BLaER1 treated with 17β-estradiol and CSF1 and Interleukin-3, amounts not matched to agents 10 nM and 100 nM (cell line): ENCODE results near the gene SCT.

Experiments used
- H3K27ac ChIP-seq, 11 experiments: shearing (Covaris generic); formaldehyde crosslinking; 2 replicates each; pipeline ENCODE4 v1.8.1; 2022
- H3K27me3 ChIP-seq, 11 experiments: shearing (Covaris generic); formaldehyde crosslinking; 2 replicates each; pipeline ENCODE4 v1.8.1; 2022
- H3K36me3 ChIP-seq, 11 experiments: shearing (Covaris generic); formaldehyde crosslinking; 2 replicates each; pipeline ENCODE4 v1.8.1; 2022
- H3K4me1 ChIP-seq, 10 experiments: shearing (Covaris generic); formaldehyde crosslinking; 2 replicates each; pipeline ENCODE4 v1.8.1; 2022
- H3K4me2 ChIP-seq, 11 experiments: shearing (Covaris generic); formaldehyde crosslinking; 2 replicates each; pipeline ENCODE4 v1.8.1; 2022
- H3K4me3 ChIP-seq, 10 experiments: shearing (Covaris generic); formaldehyde crosslinking; 2 replicates each; pipeline ENCODE4 v1.8.1; 2022
- H3K9ac ChIP-seq, 11 experiments: shearing (Covaris generic); formaldehyde crosslinking; 2 replicates each; pipeline ENCODE4 v1.8.1; 2022
- H3K9me3 ChIP-seq, 11 experiments: shearing (Covaris generic); formaldehyde crosslinking; replicated peaks in 1 of 11; 2 replicates each; pipeline ENCODE4 v1.8.1; 2022
- H4K20me1 ChIP-seq, 11 experiments: shearing (Covaris generic); formaldehyde crosslinking; 2 replicates each; pipeline ENCODE4 v1.8.1; 2022
- Cebpa-rat ChIP-seq, 11 experiments: shearing (Covaris generic); IDR thresholded peaks; 2 replicates each; pipeline ENCODE4 v1.8.1; 2022

SCT gene

GRCh38 chr11:621838-622237 is 5.1 kb downstream of the SCT start:
- TF ChIP-seq Cebpa-rat (IDR thresholded peaks at IDR 0.05): no peak
- peaks cover 16 to 29% (median 17%) of the 10 kb centered on the region in 10 experiments for H3K4me1 ChIP-seq
- H3K9me3 ChIP-seq: no peaks in the 10 kb centered on the region
- peaks cover 0 to 22% (median 10%) of the 10 kb centered on the region in 11 experiments; a peak in 10 of 22 replicates for H3K36me3 ChIP-seq
- no peak overlapping the region for H3K4me2 ChIP-seq
- peaks cover 21 to 29% (median 27%) of the 10 kb centered on the region in 11 experiments for H3K27me3 ChIP-seq
- H3K27ac ChIP-seq: no peak overlapping the region
- no peak overlapping the region for H3K9ac ChIP-seq
- no peak overlapping the region for H3K4me3 ChIP-seq
- peaks cover 12 to 73% (median 20%) of the 10 kb centered on the region in 11 experiments; a peak in 16 of 22 replicates for H4K20me1 ChIP-seq

- Histone ChIP-seq H3K9me3 (no peaks in the 10 kb centered on the region), H3K27me3 (peaks cover 14 to 23% (median 21%) of the 10 kb centered on the region in 11 experiments), H3K36me3 (peaks cover 0 to 22% (median 10%) of the 10 kb centered on the region in 11 experiments; a peak in 10 of 22 replicates), H3K27ac (no peak overlapping the region), H4K20me1 (peaks cover 12 to 74% (median 20%) of the 10 kb centered on the region in 11 experiments; a peak in 16 of 22 replicates), H3K4me2 (peak overlapping the region in 2 of 11 experiments; percentile 48 to 57; a peak in 4 of 22 replicates), H3K4me3 (no peak overlapping the region), H3K9ac (no peak overlapping the region), H3K4me1 (peaks cover 22 to 36% (median 23%) of the 10 kb centered on the region in 10 experiments)
- TF ChIP-seq Cebpa-rat (IDR thresholded peaks at IDR 0.05): no peak
Observed at GRCh38 chr11:620935-621814, 5.8 kb downstream of the SCT start.

GRCh38 chr11:620201-620600 is 6.8 kb downstream of the SCT start:
- H3K9me3 ChIP-seq: no peaks in the 10 kb centered on the region
- H4K20me1 ChIP-seq: peaks cover 7 to 68% (median 17%) of the 10 kb centered on the region in 11 experiments; a peak in 20 of 22 replicates
- H3K4me1 ChIP-seq: peaks cover 17 to 34% (median 22%) of the 10 kb centered on the region in 10 experiments
- H3K4me3 ChIP-seq: no peak overlapping the region
- H3K36me3 ChIP-seq: peaks cover 0 to 22% (median 10%) of the 10 kb centered on the region in 11 experiments; a peak in 11 of 22 replicates
- no peak for TF ChIP-seq Cebpa-rat (IDR thresholded peaks at IDR 0.05)
- no peak overlapping the region for H3K9ac ChIP-seq
- H3K27me3 ChIP-seq: peaks cover 5 to 14% (median 11%) of the 10 kb centered on the region in 11 experiments
- no peak overlapping the region for H3K27ac ChIP-seq
- peak overlapping the region in 4 of 11 experiments; percentile 18 to 57 (median 40); a peak in 5 of 22 replicates for H3K4me2 ChIP-seq

GRCh38 chr11:619628-620050 is 7.3 kb downstream of the SCT start:
- TF ChIP-seq Cebpa-rat (IDR thresholded peaks at IDR 0.05): no peak
- H3K36me3 ChIP-seq: peaks cover 3 to 28% (median 16%) of the 10 kb centered on the region in 11 experiments; a peak in 18 of 22 replicates
- H3K4me2 ChIP-seq: no peak overlapping the region
- no peak overlapping the region for H3K9ac ChIP-seq
- H3K27ac ChIP-seq: no peak overlapping the region
- H3K4me3 ChIP-seq: no peak overlapping the region
- H3K4me1 ChIP-seq: peaks cover 21 to 36% (median 24%) of the 10 kb centered on the region in 10 experiments
- H3K27me3 ChIP-seq: peaks cover 0 to 8% (median 5%) of the 10 kb centered on the region in 11 experiments; a peak in 16 of 22 replicates
- peaks cover 5 to 68% (median 21%) of the 10 kb centered on the region in 11 experiments; a peak in 20 of 22 replicates for H4K20me1 ChIP-seq
- no peaks in the 10 kb centered on the region for H3K9me3 ChIP-seq

GRCh38 chr11:618856-619627 is 7.9 kb downstream of the SCT start:
- Histone ChIP-seq H3K4me2 (no peak overlapping the region), H3K4me1 (peaks cover 26 to 42% (median 30%) of the 10 kb centered on the region in 10 experiments), H3K9me3 (no peaks in the 10 kb centered on the region), H3K4me3 (no peak overlapping the region), H4K20me1 (peaks cover 5 to 69% (median 27%) of the 10 kb centered on the region in 11 experiments; a peak in 20 of 22 replicates), H3K36me3 (peaks cover 4 to 34% (median 22%) of the 10 kb centered on the region in 11 experiments; a peak in 19 of 22 replicates), H3K27me3 (peaks cover 0 to 2% (median 0%) of the 10 kb centered on the region in 11 experiments; a peak in 2 of 22 replicates), H3K9ac (no peak overlapping the region; a peak in 1 of 22 replicates), H3K27ac (0 out of 22 replicates have a peak overlapping the region, but pooled peaks of 1 of the 11 experiments have one; percentile 12)
- no peak for TF ChIP-seq Cebpa-rat (IDR thresholded peaks at IDR 0.05)

- H3K27me3 ChIP-seq: no peaks in the 10 kb centered on the region
- H3K9me3 ChIP-seq: no peaks in the 10 kb centered on the region
- peak overlapping the region in 4 of 11 experiments; percentile 12 to 97 (median 62); a peak in 1 of 22 replicates for H3K27ac ChIP-seq
- 0 out of 22 replicates have a peak overlapping the region, but pooled peaks of 1 of the 11 experiments have one; percentile 88 for H3K9ac ChIP-seq
- H3K36me3 ChIP-seq: peaks cover 7 to 41% (median 27%) of the 10 kb centered on the region in 11 experiments
- TF ChIP-seq Cebpa-rat (IDR thresholded peaks at IDR 0.05): no peak
- no peak overlapping the region for H3K4me3 ChIP-seq
- peaks cover 12 to 72% (median 36%) of the 10 kb centered on the region in 11 experiments for H4K20me1 ChIP-seq
- H3K4me1 ChIP-seq: peaks cover 29 to 49% (median 37%) of the 10 kb centered on the region in 10 experiments
- H3K4me2 ChIP-seq: no peak overlapping the region
Observed at GRCh38 chr11:617912-618682, 8.9 kb downstream of the SCT start.

GRCh38 chr11:617199-617911 is 9.6 kb downstream of the SCT start:
- no peak for TF ChIP-seq Cebpa-rat (IDR thresholded peaks at IDR 0.05)
- H3K27ac ChIP-seq: peak overlapping the region in 10 of 11 experiments; percentile 80 to 97 (median 90); a peak in 19 of 22 replicates
- H3K4me1 ChIP-seq: peaks cover 34 to 57% (median 44%) of the 10 kb centered on the region in 10 experiments
- peaks cover 15 to 46% (median 34%) of the 10 kb centered on the region in 11 experiments for H3K36me3 ChIP-seq
- H3K27me3 ChIP-seq: no peaks in the 10 kb centered on the region
- H3K4me2 ChIP-seq: peak overlapping the region; percentile 93 to 100 (median 98)
- H3K4me3 ChIP-seq: peak overlapping the region in 3 of 10 experiments; percentile 76 to 85 (median 82); a peak in 4 of 20 replicates
- H3K9ac ChIP-seq: peak overlapping the region; percentile 83 to 91 (median 88); a peak in 17 of 22 replicates
- peaks cover 19 to 77% (median 43%) of the 10 kb centered on the region in 11 experiments for H4K20me1 ChIP-seq
- no peaks in the 10 kb centered on the region for H3K9me3 ChIP-seq
